Measurements from ENCODE around the gene UNC13B.

UNC13B gene

GRCh38 chr9:35452481-35452880, 290.7 kb downstream of the UNC13B start:
- no peak for DNase-seq

GRCh38 chr9:35453786-35454185, 292.0 kb downstream of the UNC13B start:
- DNase-seq = no peak

All from CD4-positive, alpha-beta T cell treated with Interleukin-12 subunit alpha and Interleukin-12 subunit beta, for 1 hour (primary cell).